Ovary (tissue), 10 donors: ENCODE data around the gene DNASE1L3. TPM values are rescaled to one million over a fixed set of nuclear protein-coding genes. Genes with fewer than 3 reads are reported as not detected.

Experiments used
- DNase-seq, 5 donors: peaks; one replicate each; pipeline ENCODE4 v3.0.0-alpha.2; 2019 to 2020
- H3K27ac ChIP-seq, 2 donors: fragments of 200-600 bp; one replicate each; pipeline versions ENCODE4 v1.5.1 to v1.8.0; 2019 to 2022
- H3K27me3 ChIP-seq: fragments of 200-600 bp; one replicate; pipeline ENCODE4 v1.8.0; 2022
- H3K36me3 ChIP-seq: fragments of 200-600 bp; sonication (generic); one replicate; pipeline ENCODE4 v1.5.1; 2019
- H3K4me1 ChIP-seq: one replicate; pipeline ENCODE4 v1.8.1; 2013; ENCODE audit warnings: mild to moderate bottlenecking, moderate library complexity; ENCODE audit not compliant: insufficient read depth
- H3K4me3 ChIP-seq: fragments of 200-600 bp; sonication (generic); one replicate; pipeline ENCODE4 v1.5.1; 2017
- H3K9me3 ChIP-seq, 2 donors: fragments of 200-600 bp in 1 of 2; sonication (generic) in 1 of 2; one replicate each; pipeline versions ENCODE4 v1.5.1 to v1.8.1; 2013 to 2019; ENCODE audit warnings: mild to moderate bottlenecking in 1 of 2, moderate library complexity in 1 of 2
- CTCF ChIP-seq, 3 donors: fragments of 450-650 bp in 2 of 3; fragments of 200-600 bp in 1 of 3; IDR thresholded peaks; one replicate each; pipeline versions ENCODE4 v1.5.1 to v1.8.0; 2016 to 2022; ENCODE audit warnings: antibody characterized with exemption in 3 of 3, mild to moderate bottlenecking in 1 of 3
- EP300 ChIP-seq: sonication (generic); formaldehyde crosslinking; IDR thresholded peaks from one replicate; pipeline ENCODE4 v1.6.1; 2017; ENCODE audit warnings: antibody characterized with exemption
- POLR2A ChIP-seq: fragments of 450-650 bp; IDR thresholded peaks from one replicate; pipeline ENCODE4 v1.6.1; 2017; ENCODE audit warnings: antibody characterized with exemption, mild to moderate bottlenecking, moderate library complexity
- WGBS, 3 donors: extraction: QIAGEN DNeasy Blood & Tissue Kit in 1 of 3; methylation state at CpG; one replicate each; pipeline versions ENCODE4 v1.1.5 to v1.1.7; 2013 to 2017; 5-methylcytosine and 5-hydroxymethylcytosine counted together
- intact Hi-C, 4 donors: fragments of 100-400 bp; cut with DNase I; formaldehyde crosslinking; loops; one replicate each; pipeline versions ENCODE4 v1.11.0 to v1.15.1; 2022 to 2023
- long read RNA-seq, 3 donors: library from polyadenylated mRNA in 2 of 3; unstranded in 2 of 3; transcript quantifications; one replicate each; pipeline ENCODE4 v2.0.0 and lab custom pipeline, GENCODE V29; 2021 to 2026
- polyA plus RNA-seq, 2 donors: library from polyadenylated mRNA; stranded (reverse); fragments of 200-250 nt in 1 of 2; fragments of 350-450 nt in 1 of 2; fragmentation: Illumina TruSeq in 1 of 2; extraction: RNeasy Lipid Tissue Mini Kit (QIAGEN cat#74804) in 1 of 2; gene quantifications; one replicate each; pipeline ENCODE4 v1.2.3, GENCODE V29; 2013 to 2014
- total RNA-seq, 7 donors: library from RNA; depleted of rRNA in 2 of 7; stranded (reverse); fragments of >200 nt in 2 of 7; fragmentation: NEBNext Ultra II Directional in 3 of 7; extraction: Animal tissue kit (Norgen Biotek cat#: 25700) in 3 of 7; gene quantifications; one replicate each; pipeline versions ENCODE4 v1.1.0 to v1.2.4, GENCODE V29; 2016 to 2023
- donor health status: DM: no; HTN: no; CAD: no; lungs with moderate emphysema.
- donor health status: DM: no; HTN: no; CAD: no.
- donor health status: Bipolar disorder and iron deficiency.
- donor health status: DM: yes; HTN: yes; CAD: no.
- donor health status: DM: no; HTN: no; CAD: no.
- donor health status: DM: yes; HTN: yes; CAD: no.

Gene DNASE1L3
- total RNA-seq = 1 to 10 TPM in 1 of 7 donors, under 1 TPM in 4, not detected in 2; 0.48 to 1.8 (median 0.65) TPM
- polyA plus RNA-seq = 10 to 100 TPM in 1 of 2 donors, under 1 TPM in 1; 0.61 to 10.3 TPM
- long read RNA-seq, donor 1 = 0 reads
- long read RNA-seq, donor 2 = 0 reads
- long read RNA-seq, donor 3, partial matches to known transcripts = 0 of 1 reads
- long read RNA-seq, donor 3, other reads (novel, unspliced or antisense) = 0 of 1 reads

- no peaks in the 10 kb centered on the region for H3K36me3 ChIP-seq
- TF ChIP-seq POLR2A (no peak), EP300 (no peak), CTCF (IDR thresholded peaks at IDR 0.05) (no peak)
- H3K4me3 ChIP-seq = no peak within 1 kb of the TSS
- H3K4me1 ChIP-seq = no peaks in the 10 kb centered on the region
- WGBS, 3 donors = 78 to 83% (median 82%) methylated on average over 14 of the region's 14 CpGs
- H3K27ac ChIP-seq = no peak within 1 kb of the TSS
- H3K27me3 ChIP-seq = no peaks in the 10 kb centered on the region
- H3K9me3 ChIP-seq = no peaks in the 10 kb centered on the region
- intact Hi-C loops = no loop called here
- DNase-seq = peak in 1 of 5 donors; percentile 40
Measured at GRCh38 chr3:58210761-58211460, at the start of gene DNASE1L3. Gene DNASE1L3 (minus strand): TSS chr3:58210972. CDS start chr3:58210906, 66 bp downstream.

GRCh38 chr3:58260261-58260731, 49.5 kb upstream of the DNASE1L3 start:
- Histone ChIP-seq H3K36me3 (no peaks in the 10 kb centered on the region), H3K27me3 (no peaks in the 10 kb centered on the region), H3K4me1 (no peaks in the 10 kb centered on the region), H3K9me3 (no peaks in the 10 kb centered on the region), H3K4me3 (no peak overlapping the region), H3K27ac (no peak overlapping the region)
- intact Hi-C loops = no loop called here
- TF ChIP-seq POLR2A (no peak), EP300 (no peak), CTCF (IDR thresholded peaks at IDR 0.05) (no peak)
- no peak for DNase-seq
- WGBS, 3 donors = 91 to 94% (median 93%) methylated on average over 6 of the region's 6 CpGs

- Histone ChIP-seq H3K9me3 (no peaks in the 10 kb centered on the region), H3K4me3 (no peak overlapping the region), H3K4me1 (no peaks in the 10 kb centered on the region), H3K27me3 (no peaks in the 10 kb centered on the region), H3K36me3 (no peaks in the 10 kb centered on the region), H3K27ac (no peak overlapping the region)
- intact Hi-C loops = no loop called here
- 92 to 94% (median 93%) methylated on average over 10 of the region's 10 CpGs for WGBS, 3 donors
- TF ChIP-seq CTCF (IDR thresholded peaks at IDR 0.05) = no peak
- DNase-seq = no peak
Measured at GRCh38 chr3:58258392-58259055, 47.8 kb upstream of the DNASE1L3 start.

- Histone ChIP-seq H3K4me3 (no peak overlapping the region), H3K9me3 (no peaks in the 10 kb centered on the region), H3K36me3 (no peaks in the 10 kb centered on the region), H3K27ac (no peak overlapping the region), H3K27me3 (no peaks in the 10 kb centered on the region), H3K4me1 (no peaks in the 10 kb centered on the region)
- WGBS, 3 donors = 93 to 95% (median 94%) methylated on average over 4 of the region's 4 CpGs
- intact Hi-C loops = no loop called here
- no peak for DNase-seq
- TF ChIP-seq CTCF (IDR thresholded peaks at IDR 0.05) = no peak
- no peak for TF ChIP-seq EP300
- no peak for TF ChIP-seq POLR2A
Measured at GRCh38 chr3:58256511-58256910, 45.7 kb upstream of the DNASE1L3 start.
